ENCODE results near the gene UTP4. TPM values are rescaled to one million over a fixed set of nuclear protein-coding genes. Genes with fewer than 3 reads are reported as not detected.

The UTP4 gene
- polyA plus RNA-seq (18.5 and 23.6 TPM in 2 replicates), polyA minus RNA-seq (30.6 and 35.1 TPM in 2 replicates)

DNA sequence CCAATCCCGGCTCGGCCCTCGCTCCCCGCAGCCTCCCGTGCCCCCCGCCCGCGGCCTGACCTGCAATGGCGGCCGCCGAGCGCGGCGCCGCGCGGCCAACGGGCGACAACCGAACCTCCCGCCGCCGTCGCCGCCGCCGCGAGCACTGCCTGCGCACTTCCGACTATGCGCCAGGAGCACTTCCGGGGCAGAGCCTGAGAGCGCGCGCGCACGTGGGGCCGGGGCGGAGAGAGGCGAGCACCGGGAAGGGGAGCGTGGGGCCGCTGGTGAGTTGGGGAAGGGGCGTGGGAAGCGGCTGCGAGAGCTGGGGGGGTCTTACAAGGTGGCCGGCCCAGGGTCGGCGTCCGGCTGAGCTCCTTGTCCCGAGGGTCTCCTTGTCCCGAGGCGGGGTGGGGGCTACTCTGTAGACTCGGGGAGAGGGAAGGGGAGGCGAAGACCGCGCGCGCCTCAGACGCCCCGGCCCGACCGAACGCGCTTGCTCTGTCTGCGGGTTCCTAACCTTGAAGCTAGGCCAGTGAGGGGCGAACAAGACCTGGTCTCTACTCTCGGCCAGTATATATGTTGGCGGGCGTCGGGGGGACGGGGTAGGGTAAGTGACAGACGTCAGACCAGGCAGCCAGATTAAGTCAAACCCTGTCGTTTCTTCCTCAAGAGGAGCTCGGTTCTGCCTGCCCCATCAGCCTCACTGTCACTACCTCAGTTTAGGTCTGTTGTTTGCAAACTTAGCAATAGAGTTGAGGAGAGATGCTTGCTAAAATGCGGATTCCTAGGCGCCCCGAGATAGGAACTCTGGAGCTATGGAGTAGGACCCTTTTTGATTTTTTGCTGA is at the start of gene UTP4, which contains the start of gene CHTF8:
Gene UTP4, plus strand, starts transcription at position 226 of the 829 bp plus-strand sequence. CDS start 811 bp downstream, outside the sequence.
Gene CHTF8, minus strand, starts transcription at position 165 of the 829 bp plus-strand sequence. CDS start 11,130 bp downstream, outside the sequence.
- peak within 1 kb of the TSS; percentile 83 for H3K4me3 ChIP-seq (ENCODE audit: low read length)
- peak within 1 kb of the TSS; percentile 57 for H2AFZ ChIP-seq (ENCODE audit: low read depth, low read length)
- H3K79me2 ChIP-seq (replicated peaks; ENCODE audit: insufficient read depth, low read length), result peaks cover 65% of the 10 kb centered on the region
- no peaks in the 10 kb centered on the region for H3K27me3 ChIP-seq (ENCODE audit: insufficient read depth, low read depth, low read length)
- no peaks in the 10 kb centered on the region for H3K9me2 ChIP-seq (ENCODE audit: insufficient read depth, low read length)
- H3K9ac ChIP-seq (ENCODE audit: low read length), result peak within 1 kb of the TSS; percentile 98
- no peaks in the 10 kb centered on the region for H4K20me1 ChIP-seq (ENCODE audit: insufficient read depth)
- H3K27ac ChIP-seq (ENCODE audit: low read length), result peak within 1 kb of the TSS; percentile 95
- TF ChIP-seq EP300 (conservative IDR thresholded peaks at IDR 0.05; ENCODE audit: poor library complexity, severe bottlenecking), result peak; percentile 64
- TF ChIP-seq MXI1 (conservative IDR thresholded peaks at IDR 0.05; ENCODE audit: poor library complexity, severe bottlenecking), result peak; percentile 99
- TF ChIP-seq, protein P1, sequence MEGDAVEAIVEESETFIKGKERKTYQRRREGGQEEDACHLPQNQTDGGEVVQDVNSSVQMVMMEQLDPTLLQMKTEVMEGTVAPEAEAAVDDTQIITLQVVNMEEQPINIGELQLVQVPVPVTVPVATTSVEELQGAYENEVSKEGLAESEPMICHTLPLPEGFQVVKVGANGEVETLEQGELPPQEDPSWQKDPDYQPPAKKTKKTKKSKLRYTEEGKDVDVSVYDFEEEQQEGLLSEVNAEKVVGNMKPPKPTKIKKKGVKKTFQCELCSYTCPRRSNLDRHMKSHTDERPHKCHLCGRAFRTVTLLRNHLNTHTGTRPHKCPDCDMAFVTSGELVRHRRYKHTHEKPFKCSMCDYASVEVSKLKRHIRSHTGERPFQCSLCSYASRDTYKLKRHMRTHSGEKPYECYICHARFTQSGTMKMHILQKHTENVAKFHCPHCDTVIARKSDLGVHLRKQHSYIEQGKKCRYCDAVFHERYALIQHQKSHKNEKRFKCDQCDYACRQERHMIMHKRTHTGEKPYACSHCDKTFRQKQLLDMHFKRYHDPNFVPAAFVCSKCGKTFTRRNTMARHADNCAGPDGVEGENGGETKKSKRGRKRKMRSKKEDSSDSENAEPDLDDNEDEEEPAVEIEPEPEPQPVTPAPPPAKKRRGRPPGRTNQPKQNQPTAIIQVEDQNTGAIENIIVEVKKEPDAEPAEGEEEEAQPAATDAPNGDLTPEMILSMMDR (IDR thresholded peaks at IDR 0.05; ENCODE audit: poor library complexity, severe bottlenecking), result peak; percentile 13
- peak; percentile 38 for TF ChIP-seq TAF1 (IDR thresholded peaks at IDR 0.05; ENCODE audit: low read depth)
- TF ChIP-seq SMC3 (conservative IDR thresholded peaks at IDR 0.05; ENCODE audit: poor library complexity), result peak; percentile 40
- TF ChIP-seq, protein P2, sequence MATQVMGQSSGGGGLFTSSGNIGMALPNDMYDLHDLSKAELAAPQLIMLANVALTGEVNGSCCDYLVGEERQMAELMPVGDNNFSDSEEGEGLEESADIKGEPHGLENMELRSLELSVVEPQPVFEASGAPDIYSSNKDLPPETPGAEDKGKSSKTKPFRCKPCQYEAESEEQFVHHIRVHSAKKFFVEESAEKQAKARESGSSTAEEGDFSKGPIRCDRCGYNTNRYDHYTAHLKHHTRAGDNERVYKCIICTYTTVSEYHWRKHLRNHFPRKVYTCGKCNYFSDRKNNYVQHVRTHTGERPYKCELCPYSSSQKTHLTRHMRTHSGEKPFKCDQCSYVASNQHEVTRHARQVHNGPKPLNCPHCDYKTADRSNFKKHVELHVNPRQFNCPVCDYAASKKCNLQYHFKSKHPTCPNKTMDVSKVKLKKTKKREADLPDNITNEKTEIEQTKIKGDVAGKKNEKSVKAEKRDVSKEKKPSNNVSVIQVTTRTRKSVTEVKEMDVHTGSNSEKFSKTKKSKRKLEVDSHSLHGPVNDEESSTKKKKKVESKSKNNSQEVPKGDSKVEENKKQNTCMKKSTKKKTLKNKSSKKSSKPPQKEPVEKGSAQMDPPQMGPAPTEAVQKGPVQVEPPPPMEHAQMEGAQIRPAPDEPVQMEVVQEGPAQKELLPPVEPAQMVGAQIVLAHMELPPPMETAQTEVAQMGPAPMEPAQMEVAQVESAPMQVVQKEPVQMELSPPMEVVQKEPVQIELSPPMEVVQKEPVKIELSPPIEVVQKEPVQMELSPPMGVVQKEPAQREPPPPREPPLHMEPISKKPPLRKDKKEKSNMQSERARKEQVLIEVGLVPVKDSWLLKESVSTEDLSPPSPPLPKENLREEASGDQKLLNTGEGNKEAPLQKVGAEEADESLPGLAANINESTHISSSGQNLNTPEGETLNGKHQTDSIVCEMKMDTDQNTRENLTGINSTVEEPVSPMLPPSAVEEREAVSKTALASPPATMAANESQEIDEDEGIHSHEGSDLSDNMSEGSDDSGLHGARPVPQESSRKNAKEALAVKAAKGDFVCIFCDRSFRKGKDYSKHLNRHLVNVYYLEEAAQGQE (IDR thresholded peaks at IDR 0.05; ENCODE audit: borderline replicate concordance), result no peak
- TF ChIP-seq EZH2 (IDR thresholded peaks at IDR 0.05; ENCODE audit: borderline replicate concordance, insufficient read depth, low read length, poor library complexity, severe bottlenecking), result no peak
- TF ChIP-seq RAD21 (conservative IDR thresholded peaks at IDR 0.05), result peak; percentile 25
- peak; percentile 92 for TF ChIP-seq POLR2AphosphoS5 (IDR thresholded peaks at IDR 0.05)
- H3K36me3 ChIP-seq (ENCODE audit: insufficient read depth, low read length), result no peaks in the 10 kb centered on the region
- no peaks in the 10 kb centered on the region for H3K9me3 ChIP-seq (ENCODE audit: low read length)
- no peaks in the 10 kb centered on the region for H3F3A ChIP-seq (ENCODE audit: insufficient read depth, low read length, poor library complexity, severe bottlenecking)
- H3K4me2 ChIP-seq (ENCODE audit: low read length), result peak within 1 kb of the TSS; percentile 71

DNA sequence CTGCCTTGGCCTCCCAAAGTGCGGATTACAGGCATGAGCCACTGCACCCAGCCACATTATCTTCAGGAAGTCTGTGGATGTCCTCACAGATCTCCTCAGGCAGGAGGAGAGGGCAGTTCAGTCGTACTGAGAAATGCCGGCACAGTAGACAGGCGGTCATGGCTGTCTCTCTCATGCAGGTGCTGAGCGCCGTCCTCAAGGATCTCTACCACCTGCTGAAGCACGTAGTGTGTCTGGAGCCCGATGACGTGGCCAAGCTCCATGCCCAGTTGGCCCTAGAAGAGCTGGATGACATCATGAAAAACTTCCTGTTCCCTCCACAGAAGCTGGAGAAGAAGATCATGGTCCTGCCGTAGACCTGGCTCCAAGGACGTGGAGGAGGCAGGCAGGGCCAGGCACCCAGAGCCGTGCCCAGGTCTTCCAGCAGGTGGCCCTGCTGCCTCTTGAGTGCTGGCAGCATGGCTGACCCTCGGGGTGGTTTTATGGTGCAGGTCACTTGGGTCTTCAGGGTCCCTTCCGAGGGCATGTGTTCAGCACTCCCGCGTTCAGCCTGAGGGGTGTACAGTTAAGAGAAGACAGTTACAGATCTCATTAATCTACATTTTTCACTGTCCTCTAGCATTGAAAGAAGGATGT is 49.0 kb upstream of the UTP4 start:
- Histone ChIP-seq H3F3A (ENCODE audit: insufficient read depth, low read length, poor library complexity, severe bottlenecking) (no peaks in the 10 kb centered on the region), H3K9ac (ENCODE audit: low read length) (no peak overlapping the region), H3K9me3 (ENCODE audit: low read length) (no peaks in the 10 kb centered on the region), H3K36me3 (ENCODE audit: insufficient read depth, low read length) (no peaks in the 10 kb centered on the region), H3K27ac (ENCODE audit: low read length) (no peak overlapping the region), H2AFZ (ENCODE audit: low read depth, low read length) (no peak overlapping the region), H3K9me2 (ENCODE audit: insufficient read depth, low read length) (no peaks in the 10 kb centered on the region), H4K20me1 (ENCODE audit: insufficient read depth) (no peaks in the 10 kb centered on the region), H3K27me3 (ENCODE audit: insufficient read depth, low read depth, low read length) (no peaks in the 10 kb centered on the region), H3K4me2 (ENCODE audit: low read length) (no peak overlapping the region), H3K4me3 (ENCODE audit: low read length) (no peak overlapping the region), H3K79me2 (replicated peaks; ENCODE audit: insufficient read depth, low read length) (no peaks in the 10 kb centered on the region)
- no peak for TF ChIP-seq EP300 (conservative IDR thresholded peaks at IDR 0.05; ENCODE audit: poor library complexity, severe bottlenecking)
- no peak for TF ChIP-seq TAF1 (IDR thresholded peaks at IDR 0.05; ENCODE audit: low read depth)
- TF ChIP-seq, protein P1 (IDR thresholded peaks at IDR 0.05; ENCODE audit: poor library complexity, severe bottlenecking), result no peak
- TF ChIP-seq, protein P2 (IDR thresholded peaks at IDR 0.05; ENCODE audit: borderline replicate concordance), result no peak
- no peak for TF ChIP-seq POLR2AphosphoS5 (IDR thresholded peaks at IDR 0.05)
- no peak for TF ChIP-seq RAD21 (conservative IDR thresholded peaks at IDR 0.05)
- TF ChIP-seq SMC3 (conservative IDR thresholded peaks at IDR 0.05; ENCODE audit: poor library complexity), result no peak
- no peak for TF ChIP-seq MXI1 (conservative IDR thresholded peaks at IDR 0.05; ENCODE audit: poor library complexity, severe bottlenecking)
- no peak for TF ChIP-seq EZH2 (IDR thresholded peaks at IDR 0.05; ENCODE audit: borderline replicate concordance, insufficient read depth, low read length, poor library complexity, severe bottlenecking)
